SK-N-MC (cell line): ENCODE results near the gene CRTC3.

ENCODE experiments used
- EZH2 ChIP-seq: fragments of 200-600 bp; sonication (generic); IDR thresholded peaks from one replicate; pipeline ENCODE4 v1.6.1; 2017; ENCODE audit warnings: antibody characterized with exemption
- FOXP2 ChIP-seq: optimal IDR thresholded peaks from 2 replicates; pipeline ENCODE3; 2011; ENCODE audit warnings: mild to moderate bottlenecking, moderate library complexity; ENCODE audit not compliant: insufficient read depth; ENCODE audit errors: extremely low read length, control extremely low read depth
- POLR2AphosphoS5 ChIP-seq: IDR thresholded peaks from 2 replicates; pipeline ENCODE4 v1.6.1; 2012; ENCODE audit warnings: mild to moderate bottlenecking, low read depth, low read length, borderline replicate concordance

- TF ChIP-seq POLR2AphosphoS5 (no peak), EZH2 (no peak), FOXP2 (no peak)
These were observed 17.8 kb downstream of the CRTC3 start for GRCh38 chr15:90547540-90547939.
